Measurements from ENCODE around the gene IGSF11.
"Not testable (repeated sequence)": the region's sequence is repeated elsewhere in the genome, so short reads cannot be mapped to it uniquely, and the experiment has no call there.

IGSF11 gene

DNA sequence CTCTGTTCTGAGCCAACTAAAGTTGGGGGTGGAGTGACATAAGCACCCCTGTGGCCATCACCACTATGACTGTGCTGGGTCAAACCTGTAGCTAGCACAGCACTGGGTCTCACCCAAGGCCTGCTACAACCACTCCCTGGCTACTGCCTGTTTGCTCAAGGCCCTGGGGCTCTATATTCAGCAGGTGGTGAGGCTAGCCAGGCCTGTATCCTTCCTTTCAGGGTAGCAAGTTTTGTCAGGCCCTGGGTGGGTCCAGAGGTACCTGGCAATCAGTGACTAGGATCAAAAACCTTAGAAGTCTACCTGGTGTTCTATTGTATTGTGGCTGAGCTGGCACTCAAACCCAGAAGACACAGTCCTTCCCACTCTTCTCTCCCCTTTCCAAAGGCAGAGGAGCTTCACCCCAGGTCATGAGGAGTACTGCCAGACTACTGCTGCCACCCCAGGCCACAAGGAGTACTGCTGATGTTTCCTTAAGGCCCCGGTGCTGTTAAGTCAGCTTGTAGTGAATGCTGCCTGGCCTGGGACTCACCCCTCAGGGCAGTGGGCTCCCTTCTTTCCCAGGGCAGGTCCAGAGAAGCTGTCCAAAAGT is 170.8 kb downstream of the IGSF11 start:
- DNase-seq, result no peak

DNA sequence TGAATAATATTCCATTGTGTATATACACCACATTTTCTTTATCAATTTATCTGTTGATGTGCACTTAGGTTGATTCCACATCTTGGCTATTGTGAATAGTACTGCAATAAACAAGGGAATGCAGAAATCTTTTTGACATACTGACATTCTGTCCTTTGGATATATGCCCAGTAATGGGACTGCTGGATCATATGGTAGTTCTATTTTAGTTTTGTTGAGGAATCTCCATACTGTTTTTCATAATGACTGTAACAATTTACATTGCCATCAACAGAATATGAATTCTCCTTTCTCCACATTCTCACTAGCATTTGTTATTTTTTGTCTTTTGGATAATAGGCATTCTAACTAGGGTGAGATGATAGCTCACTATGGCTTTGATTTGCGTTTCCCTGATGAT is 174.7 kb downstream of the IGSF11 start:
- no peak for DNase-seq

DNA sequence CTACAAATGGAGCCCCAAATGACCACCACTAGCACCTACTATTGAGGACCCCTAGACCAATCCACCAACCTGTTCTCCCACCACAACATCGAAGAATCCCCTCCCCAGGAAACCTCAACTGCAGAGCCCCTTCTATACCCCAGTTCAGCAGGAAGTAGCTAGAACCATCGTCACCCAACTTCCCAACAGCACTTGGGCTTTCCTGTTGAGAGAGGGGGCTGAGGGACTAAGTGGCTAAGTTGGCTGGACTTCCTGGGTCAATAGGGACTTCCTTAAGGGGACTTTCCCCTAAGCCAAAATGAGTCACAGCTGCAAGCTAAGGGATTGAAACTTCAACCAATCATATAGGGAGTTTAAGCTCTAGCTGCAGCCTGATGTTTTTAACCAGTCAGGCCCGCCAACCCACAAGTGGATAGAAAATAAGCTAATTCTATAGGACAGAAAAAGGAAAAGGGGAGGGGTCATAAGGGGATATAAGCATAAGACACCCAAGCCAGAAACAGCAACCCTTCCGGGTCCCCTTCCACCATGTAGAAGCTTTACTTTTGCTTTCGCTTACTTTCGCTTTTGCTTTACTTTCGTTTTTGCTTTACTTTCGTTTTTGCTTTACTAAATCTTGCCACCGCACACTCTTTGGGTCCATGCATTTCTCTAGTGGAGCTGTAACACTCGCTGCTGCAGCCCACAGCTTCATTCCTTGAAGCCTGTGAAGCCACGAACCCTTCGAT is 183.0 kb downstream of the IGSF11 start:
- not testable (repeated sequence) for DNase-seq

DNA sequence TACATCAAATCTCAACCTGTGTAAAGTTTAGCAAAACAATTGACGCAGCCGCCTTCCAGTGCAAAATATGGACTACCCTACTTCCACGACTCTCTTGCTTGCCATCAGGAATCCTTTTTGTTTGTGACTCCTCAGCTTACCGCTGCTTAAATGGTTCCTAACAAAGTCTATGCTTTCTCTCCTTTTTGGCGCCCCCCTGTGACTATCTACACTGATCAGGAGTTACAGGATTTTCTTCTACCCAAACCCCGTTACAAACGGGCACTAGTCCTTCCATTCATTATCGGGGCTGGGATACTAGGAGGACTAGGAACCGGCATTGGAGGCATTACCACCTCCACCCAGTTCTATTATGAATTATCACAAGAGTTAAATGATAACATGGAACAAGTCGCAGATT is 184.0 kb downstream of the IGSF11 start:
- no peak for DNase-seq
